ENCODE measurements around the gene ESPL1. TPM values are rescaled to one million over a fixed set of nuclear protein-coding genes. Genes with fewer than 3 reads are reported as not detected.

Gene ESPL1
- polyA plus RNA-seq, 1 donor (not counting 4 experiments of a cell fraction or from before 2014, with no cell fraction given) = 3.7 TPM

DNA sequence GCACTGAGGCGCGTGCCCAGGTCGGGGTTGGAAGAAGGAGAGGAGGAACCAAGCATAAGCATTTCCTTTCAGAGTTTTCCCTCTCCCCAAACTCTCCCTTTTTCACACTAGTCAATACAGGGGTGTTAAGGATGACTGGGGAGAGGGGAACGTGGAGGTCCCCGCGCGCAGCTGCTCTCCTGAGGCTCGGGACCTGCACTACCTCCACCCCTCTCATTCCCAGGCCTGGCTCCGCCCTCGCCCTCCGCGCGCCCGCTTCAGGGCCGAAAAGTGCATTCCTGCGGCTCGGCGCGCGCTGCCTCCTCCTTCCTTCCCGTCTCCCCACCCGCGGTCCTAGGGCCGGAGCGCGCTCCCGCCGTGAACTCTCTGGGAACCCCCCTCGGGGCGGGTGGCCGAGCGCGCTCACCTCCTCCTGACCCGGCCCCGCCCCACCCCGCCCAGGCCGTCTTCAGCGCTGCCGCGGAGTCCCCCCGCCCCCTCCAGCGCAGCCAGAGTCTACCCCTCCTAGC is 47.4 kb upstream of the ESPL1 start:
- no peak for TF ChIP-seq EZH2 (IDR thresholded peaks at IDR 0.05; ENCODE audit: low read length)
- TF ChIP-seq, protein P1, sequence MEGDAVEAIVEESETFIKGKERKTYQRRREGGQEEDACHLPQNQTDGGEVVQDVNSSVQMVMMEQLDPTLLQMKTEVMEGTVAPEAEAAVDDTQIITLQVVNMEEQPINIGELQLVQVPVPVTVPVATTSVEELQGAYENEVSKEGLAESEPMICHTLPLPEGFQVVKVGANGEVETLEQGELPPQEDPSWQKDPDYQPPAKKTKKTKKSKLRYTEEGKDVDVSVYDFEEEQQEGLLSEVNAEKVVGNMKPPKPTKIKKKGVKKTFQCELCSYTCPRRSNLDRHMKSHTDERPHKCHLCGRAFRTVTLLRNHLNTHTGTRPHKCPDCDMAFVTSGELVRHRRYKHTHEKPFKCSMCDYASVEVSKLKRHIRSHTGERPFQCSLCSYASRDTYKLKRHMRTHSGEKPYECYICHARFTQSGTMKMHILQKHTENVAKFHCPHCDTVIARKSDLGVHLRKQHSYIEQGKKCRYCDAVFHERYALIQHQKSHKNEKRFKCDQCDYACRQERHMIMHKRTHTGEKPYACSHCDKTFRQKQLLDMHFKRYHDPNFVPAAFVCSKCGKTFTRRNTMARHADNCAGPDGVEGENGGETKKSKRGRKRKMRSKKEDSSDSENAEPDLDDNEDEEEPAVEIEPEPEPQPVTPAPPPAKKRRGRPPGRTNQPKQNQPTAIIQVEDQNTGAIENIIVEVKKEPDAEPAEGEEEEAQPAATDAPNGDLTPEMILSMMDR (optimal IDR thresholded peaks at IDR 0.05 in 1 of 3, IDR thresholded peaks at IDR 0.05 in 1 of 3, conservative IDR thresholded peaks at IDR 0.05 in 1 of 3; ENCODE audit: extremely low read depth in 1 of 3, insufficient read depth in 2 of 3, low read length in 3 of 3) = no peak
- peak overlapping the region; percentile 99 for H3K4me2 ChIP-seq (ENCODE audit: control insufficient read depth, extremely low read depth, insufficient read depth, low read depth, low read length)
- peaks cover 27% of the 10 kb centered on the region for H3K79me2 ChIP-seq (ENCODE audit: control insufficient read depth, insufficient read depth, low read length)
- H3K4me3 ChIP-seq (ENCODE audit: control insufficient read depth in 2 of 3, extremely low read depth in 1 of 3, insufficient read depth in 2 of 3, low read depth in 1 of 3, low read length in 3 of 3) = peak overlapping the region; percentile 56 to 99 (median 95)
- no peaks in the 10 kb centered on the region for H3K9me3 ChIP-seq (ENCODE audit: control insufficient read depth, low read depth, low read length)
- no peaks in the 10 kb centered on the region for H3K9me1 ChIP-seq (ENCODE audit: control insufficient read depth, extremely low read depth, insufficient read depth, low read length)
- H3K4me1 ChIP-seq (ENCODE audit: control insufficient read depth, extremely low read depth, insufficient read depth, low read length) = peaks cover 78% of the 10 kb centered on the region
- peak overlapping the region; percentile 91 for H3K9ac ChIP-seq (ENCODE audit: control insufficient read depth, extremely low read depth, insufficient read depth, low read length)
- no peak for DNase-seq (ENCODE audit: low read depth, low spot score)
- dilution Hi-C loops (cut with MboI; ENCODE audit: extremely low pct_ligation_motif_present, low sequenced_read_pairs) = no loop called here
- H2AFZ ChIP-seq (ENCODE audit: control insufficient read depth, low read length) = no peak overlapping the region
- H3K27me3 ChIP-seq (ENCODE audit: control insufficient read depth, extremely low read depth, insufficient read depth, low read length) = no peaks in the 10 kb centered on the region
- peak overlapping the region; percentile 94 for H3K27ac ChIP-seq (ENCODE audit: control insufficient read depth, insufficient read depth, low read length)
- peaks cover 4% of the 10 kb centered on the region for H4K20me1 ChIP-seq (ENCODE audit: control insufficient read depth, extremely low read depth, insufficient read depth, low read length)
- FAIRE-seq = no peak
- H3K36me3 ChIP-seq (ENCODE audit: control insufficient read depth in 2 of 2, extremely low read depth in 1 of 2, insufficient read depth in 2 of 2, low read length in 2 of 2) = peaks cover 0 to 5% of the 10 kb centered on the region in 2 experiments

- TF ChIP-seq, protein P1 (optimal IDR thresholded peaks at IDR 0.05 in 1 of 3, IDR thresholded peaks at IDR 0.05 in 1 of 3, conservative IDR thresholded peaks at IDR 0.05 in 1 of 3; ENCODE audit: extremely low read depth in 1 of 3, insufficient read depth in 2 of 3, low read length in 3 of 3) = peak in 1 of 3 experiments; percentile 11
- TF ChIP-seq EZH2 (IDR thresholded peaks at IDR 0.05; ENCODE audit: low read length) = no peak
- H3K9ac ChIP-seq (ENCODE audit: control insufficient read depth, extremely low read depth, insufficient read depth, low read length) = peak overlapping the region; percentile 91
- no peaks in the 10 kb centered on the region for H3K9me1 ChIP-seq (ENCODE audit: control insufficient read depth, extremely low read depth, insufficient read depth, low read length)
- H3K27me3 ChIP-seq (ENCODE audit: control insufficient read depth, extremely low read depth, insufficient read depth, low read length) = no peaks in the 10 kb centered on the region
- peaks cover 0 to 4% of the 10 kb centered on the region in 2 experiments for H3K36me3 ChIP-seq (ENCODE audit: control insufficient read depth in 2 of 2, extremely low read depth in 1 of 2, insufficient read depth in 2 of 2, low read length in 2 of 2)
- H4K20me1 ChIP-seq (ENCODE audit: control insufficient read depth, extremely low read depth, insufficient read depth, low read length) = peaks cover 4% of the 10 kb centered on the region
- H3K79me2 ChIP-seq (ENCODE audit: control insufficient read depth, insufficient read depth, low read length) = peaks cover 24% of the 10 kb centered on the region
- H3K9me3 ChIP-seq (ENCODE audit: control insufficient read depth, low read depth, low read length) = no peaks in the 10 kb centered on the region
- H3K27ac ChIP-seq (ENCODE audit: control insufficient read depth, insufficient read depth, low read length) = peak overlapping the region; percentile 94
- FAIRE-seq = no peak
- peaks cover 80% of the 10 kb centered on the region for H3K4me1 ChIP-seq (ENCODE audit: control insufficient read depth, extremely low read depth, insufficient read depth, low read length)
- peak overlapping the region; percentile 99 for H3K4me2 ChIP-seq (ENCODE audit: control insufficient read depth, extremely low read depth, insufficient read depth, low read depth, low read length)
- peak overlapping the region; percentile 82 for H2AFZ ChIP-seq (ENCODE audit: control insufficient read depth, low read length)
- dilution Hi-C loops (cut with MboI; ENCODE audit: extremely low pct_ligation_motif_present, low sequenced_read_pairs) = no loop called here
- DNase-seq (ENCODE audit: low read depth, low spot score) = no peak
- peak overlapping the region; percentile 56 to 79 (median 67) for H3K4me3 ChIP-seq (ENCODE audit: control insufficient read depth in 2 of 3, extremely low read depth in 1 of 3, insufficient read depth in 2 of 3, low read depth in 1 of 3, low read length in 3 of 3)
These were observed 46.7 kb upstream of the ESPL1 start for GRCh38 chr12:53221203-53222080.
